Measurements from ENCODE around the gene CACNG5.

DNA sequence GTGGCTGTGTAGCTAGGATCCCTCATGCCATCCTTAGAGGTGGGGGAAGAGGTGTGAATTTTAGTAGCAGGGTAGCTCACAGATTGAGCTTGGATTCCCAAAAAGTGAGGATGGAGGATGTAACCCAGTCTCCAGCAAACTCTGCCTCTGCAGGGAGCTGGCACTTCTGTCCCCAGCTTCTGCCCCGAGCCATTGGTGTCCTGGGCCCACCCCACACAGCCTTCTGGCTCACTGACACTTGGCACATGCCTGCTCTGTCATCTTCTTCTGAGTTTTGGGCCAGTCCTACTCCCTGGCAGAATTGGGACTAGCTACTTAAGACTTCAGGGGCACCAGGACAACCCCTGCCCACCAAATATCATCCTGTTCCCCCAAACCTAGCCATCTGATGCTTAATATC lies 2.3 kb downstream of the CACNG5 start:
- no peak for TF ChIP-seq CTCF (IDR thresholded peaks at IDR 0.05; ENCODE audit: poor library complexity, severe bottlenecking)
- TF ChIP-seq MXI1 (conservative IDR thresholded peaks at IDR 0.05; ENCODE audit: poor library complexity, severe bottlenecking) = no peak
- TF ChIP-seq RAD21 (conservative IDR thresholded peaks at IDR 0.05) = no peak
- TF ChIP-seq EP300 (conservative IDR thresholded peaks at IDR 0.05; ENCODE audit: poor library complexity, severe bottlenecking) = no peak
- TF ChIP-seq POLR2AphosphoS5 (IDR thresholded peaks at IDR 0.05) = no peak
- TF ChIP-seq, protein P1, sequence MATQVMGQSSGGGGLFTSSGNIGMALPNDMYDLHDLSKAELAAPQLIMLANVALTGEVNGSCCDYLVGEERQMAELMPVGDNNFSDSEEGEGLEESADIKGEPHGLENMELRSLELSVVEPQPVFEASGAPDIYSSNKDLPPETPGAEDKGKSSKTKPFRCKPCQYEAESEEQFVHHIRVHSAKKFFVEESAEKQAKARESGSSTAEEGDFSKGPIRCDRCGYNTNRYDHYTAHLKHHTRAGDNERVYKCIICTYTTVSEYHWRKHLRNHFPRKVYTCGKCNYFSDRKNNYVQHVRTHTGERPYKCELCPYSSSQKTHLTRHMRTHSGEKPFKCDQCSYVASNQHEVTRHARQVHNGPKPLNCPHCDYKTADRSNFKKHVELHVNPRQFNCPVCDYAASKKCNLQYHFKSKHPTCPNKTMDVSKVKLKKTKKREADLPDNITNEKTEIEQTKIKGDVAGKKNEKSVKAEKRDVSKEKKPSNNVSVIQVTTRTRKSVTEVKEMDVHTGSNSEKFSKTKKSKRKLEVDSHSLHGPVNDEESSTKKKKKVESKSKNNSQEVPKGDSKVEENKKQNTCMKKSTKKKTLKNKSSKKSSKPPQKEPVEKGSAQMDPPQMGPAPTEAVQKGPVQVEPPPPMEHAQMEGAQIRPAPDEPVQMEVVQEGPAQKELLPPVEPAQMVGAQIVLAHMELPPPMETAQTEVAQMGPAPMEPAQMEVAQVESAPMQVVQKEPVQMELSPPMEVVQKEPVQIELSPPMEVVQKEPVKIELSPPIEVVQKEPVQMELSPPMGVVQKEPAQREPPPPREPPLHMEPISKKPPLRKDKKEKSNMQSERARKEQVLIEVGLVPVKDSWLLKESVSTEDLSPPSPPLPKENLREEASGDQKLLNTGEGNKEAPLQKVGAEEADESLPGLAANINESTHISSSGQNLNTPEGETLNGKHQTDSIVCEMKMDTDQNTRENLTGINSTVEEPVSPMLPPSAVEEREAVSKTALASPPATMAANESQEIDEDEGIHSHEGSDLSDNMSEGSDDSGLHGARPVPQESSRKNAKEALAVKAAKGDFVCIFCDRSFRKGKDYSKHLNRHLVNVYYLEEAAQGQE (IDR thresholded peaks at IDR 0.05; ENCODE audit: borderline replicate concordance) = no peak

Data from neural cell (in vitro differentiated cells).